GM12878 (cell line): ENCODE data around the gene NCAPD2. TPM values are rescaled to one million over a fixed set of nuclear protein-coding genes. Genes with fewer than 3 reads are reported as not detected.

Experiments
- ATAC-seq: fragments of 200-7000 bp; cut with Tn5 transposase; 3 replicates; pipeline ENCODE4 v1.9.1; 2020; ENCODE audit warnings: mild to moderate bottlenecking, moderate library complexity
- BruUV-seq: library from RNA; stranded (reverse); fragments of 400-500 nt; replicated peaks from 2 replicates; lab custom pipeline; 2021; lab: Mats Ljungman, UMichigan
- CTCF ChIA-PET: fragments of 300-600 bp; sonication (Branson Sonifier 250); formaldehyde crosslinking; extraction: SDS; loops from one replicate; lab custom pipeline; 2021; ENCODE audit warnings: inconsistent platforms; lab: Yijun Ruan, JAX
- POLR2A ChIA-PET: fragments of 350-600 bp; formaldehyde crosslinking; extraction: SDS; loops from one replicate; lab custom pipeline; 2021; ENCODE audit warnings: inconsistent platforms; lab: Charles Lee
- RAD21 ChIA-PET: fragments of 300-600 bp; sonication (Branson Sonifier 250); formaldehyde crosslinking; loops from one replicate; lab custom pipeline; 2023; ENCODE audit warnings: antibody characterized with exemption; ENCODE audit not compliant: unreplicated experiment; lab: Charles Lee
- SMC1A ChIA-PET: fragments of 300-600 bp; sonication (Branson Sonifier 250); formaldehyde crosslinking; loops from one replicate; lab custom pipeline; 2023; ENCODE audit not compliant: unreplicated experiment, uncharacterized antibody; lab: Charles Lee
- DNase-seq: peaks from one replicate; pipeline ENCODE4 v3.0.0-alpha.2; 2011; ENCODE audit warnings: low read depth, low spot score
- FAIRE-seq: peaks from 3 replicates; lab custom pipeline; 2011; peaks lifted over from hg19 to GRCh38; lab: Jason Lieb, UNC
- H2AFZ ChIP-seq: 2 replicates; pipeline ENCODE4 v1.6.0; 2011; ENCODE audit warnings: low read depth, low read length, control low read depth; ENCODE audit not compliant: control insufficient read depth
- H3K27ac ChIP-seq: 2 replicates; pipeline ENCODE4 v1.5.1; 2011; ENCODE audit warnings: control low read depth; ENCODE audit not compliant: control insufficient read depth, insufficient read depth
- H3K27me3 ChIP-seq, 2 experiments: replicated peaks in 1 of 2; 2 replicates each; pipeline versions ENCODE4 v1.6.0 to v1.6.1; 2011; ENCODE audit warnings: low read length in 1 of 2; ENCODE audit not compliant: control insufficient read depth in 2 of 2, insufficient read depth in 2 of 2
- H3K36me3 ChIP-seq, 2 experiments: 2 replicates each; pipeline ENCODE4 v1.5.1; 2011; ENCODE audit warnings: low read length in 1 of 2; ENCODE audit not compliant: control insufficient read depth in 2 of 2, insufficient read depth in 2 of 2
- H3K4me1 ChIP-seq: 2 replicates; pipeline ENCODE4 v1.6.1; 2011; ENCODE audit warnings: mild to moderate bottlenecking, low read length, moderate library complexity, mixed read lengths; ENCODE audit not compliant: control insufficient read depth, insufficient read depth
- H3K4me2 ChIP-seq: 2 replicates; pipeline ENCODE4 v1.6.0; 2011; ENCODE audit warnings: control low read depth; ENCODE audit not compliant: control insufficient read depth, insufficient read depth
- H3K4me3 ChIP-seq: fragments of 200-600 bp; sonication (generic); 2 replicates; pipeline ENCODE4 v1.5.1; 2016
- H3K79me2 ChIP-seq: 2 replicates; pipeline ENCODE4 v1.6.0; 2011; ENCODE audit warnings: low read length; ENCODE audit not compliant: control insufficient read depth, insufficient read depth
- H3K9ac ChIP-seq: 2 replicates; pipeline ENCODE4 v1.8.0; 2011; ENCODE audit warnings: low read length, control low read depth, mixed read lengths; ENCODE audit not compliant: control insufficient read depth, insufficient read depth
- H3K9me3 ChIP-seq: replicated peaks from 3 replicates; pipeline ENCODE4 v1.5.1; 2011; ENCODE audit warnings: mild to moderate bottlenecking, low read length; ENCODE audit not compliant: control insufficient read depth, insufficient read depth
- H4K20me1 ChIP-seq: 2 replicates; pipeline ENCODE4 v1.6.0; 2011; ENCODE audit not compliant: control insufficient read depth, insufficient read depth
- ASH2L ChIP-seq: fragments of 300-600, 200-600 bp; sonication (generic); IDR thresholded peaks from 2 replicates; pipeline ENCODE4 v1.6.1; 2017; ENCODE audit warnings: low read depth, mild to moderate bottlenecking, borderline replicate concordance
- CHD2 ChIP-seq: IDR thresholded peaks from 2 replicates; pipeline ENCODE4 v1.6.1; 2011; ENCODE audit warnings: low read depth, low read length, improper control_type of control experiment, borderline replicate concordance
- EED ChIP-seq: sonication (generic); IDR thresholded peaks from 2 replicates; pipeline ENCODE4 v1.6.1; 2016; ENCODE audit warnings: antibody characterized with exemption, low read depth
- GABPA ChIP-seq: IDR thresholded peaks from 2 replicates; pipeline ENCODE4 v1.6.1; 2014; ENCODE audit warnings: antibody characterized with exemption, low read depth, mild to moderate bottlenecking, inconsistent platforms
- MTA2 ChIP-seq: fragments of 450-650 bp; IDR thresholded peaks from 2 replicates; pipeline ENCODE4 v1.6.1; 2016; ENCODE audit warnings: low read depth, mild to moderate bottlenecking, moderate library complexity
- ZNF24 ChIP-seq: fragments of 450-650 bp; IDR thresholded peaks from 2 replicates; pipeline ENCODE4 v1.6.1; 2017; ENCODE audit warnings: antibody characterized with exemption, mild to moderate bottlenecking
- WGBS: methylation state at CpG from one replicate; pipeline ENCODE4 v1.1.6; 2016; ENCODE audit warnings: low lambda C conversion rate; ENCODE audit not compliant: insufficient replicate concordance, insufficient coverage; ENCODE audit errors: missing lambda C conversion rate; 5-methylcytosine and 5-hydroxymethylcytosine counted together
- in situ Hi-C: fragments of 300-500 bp; cut with MboI; formaldehyde crosslinking; loops from 9 replicates; pipeline ENCODE4 v1.14.3; 2018; ENCODE audit warnings: mixed read lengths
- intact Hi-C: fragments of 100-400 bp; cut with micrococcal nuclease; formaldehyde crosslinking; loops from one replicate; pipeline ENCODE4 v1.14.2; 2022; ENCODE audit not compliant: unreplicated experiment
- polyA plus RNA-seq, 11 experiments: library from polyadenylated mRNA; depleted of rRNA in 4 of 11; unstranded in 6 of 11; stranded (reverse) in 5 of 11; fragments of >200 nt; fragmentation: Nextera tagmentation in 4 of 11; fragmentation: Illumina TruSeq in 1 of 11; extraction: Ambion mirVana in 4 of 11; extraction: Trizol in 1 of 11; gene quantifications; 1 replicate in 1 of 11; 2 replicates in 10 of 11; pipeline versions ENCODE4 v1.2.1 to v1.2.3, GENCODE V29; 2011 to 2016; ENCODE audit warnings: inconsistent platforms in 2 of 11, missing spikeins in 2 of 11, low read depth in 1 of 11
- total RNA-seq, 4 experiments: library from RNA; depleted of rRNA in 3 of 4; stranded (reverse); fragments of >200 nt in 3 of 4; fragmentation: Illumina TruSeq in 1 of 4; extraction: Trizol in 1 of 4; gene quantifications; 2 replicates each; pipeline versions ENCODE4 v1.2.1 to v1.2.3, GENCODE V29; 2013 to 2021
- TF ChIP-seq, protein P1 (sequence below): fragments of 450-650 bp; IDR thresholded peaks from 2 replicates; pipeline ENCODE4 v1.6.1; 2017; ENCODE audit warnings: mild to moderate bottlenecking, low read depth, inconsistent platforms; ENCODE audit not compliant: poor library complexity, severe bottlenecking

The NCAPD2 gene
- total and polyA plus RNA-seq, 10 of the 15 experiments (the other 5 are each of a cell fraction or from before 2014, with no cell fraction given), result 24.2 to 160 (median 110) TPM

DNA sequence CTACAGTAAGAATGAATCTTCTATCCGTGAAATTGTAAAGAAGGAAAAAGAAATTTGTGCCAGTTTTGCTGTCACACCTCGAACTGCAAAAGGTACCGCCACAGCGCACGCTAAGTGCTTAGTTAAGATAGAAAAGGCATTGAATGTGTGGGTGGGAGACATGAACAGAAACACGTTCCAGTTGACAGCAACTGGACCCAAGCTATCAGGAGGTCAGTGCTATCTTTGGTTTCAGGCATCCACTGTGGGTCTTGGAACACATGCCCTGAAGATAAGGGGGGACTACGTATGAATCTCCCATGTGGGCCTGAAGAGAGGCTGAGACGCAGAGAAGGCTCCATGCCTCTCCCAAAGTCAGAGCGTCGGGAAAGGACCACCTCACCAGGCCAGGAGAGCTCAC, 52.1 kb downstream of the NCAPD2 start:
- peaks cover 10 to 19% of the 10 kb centered on the region in 2 experiments for H3K36me3 ChIP-seq
- no peak overlapping the region for H3K9ac ChIP-seq
- ChIA-PET RAD21 (no interaction called here), SMC1A (no interaction called here)
- no TSS peak for BruUV-seq
- no peaks in the 10 kb centered on the region; the same call in 1 of the 2 replicates for H3K4me1 ChIP-seq
- intact Hi-C loops, result no loop called here
- no peaks in the 10 kb centered on the region for H3K79me2 ChIP-seq
- no peak overlapping the region for H3K27ac ChIP-seq
- DNase-seq, result no peak
- TF ChIP-seq ASH2L (no peak), MTA2 (no peak), CHD2 (no peak), EED (no peak), ZNF24 (no peak), GABPA (no peak)
- TF ChIP-seq, protein P1, sequence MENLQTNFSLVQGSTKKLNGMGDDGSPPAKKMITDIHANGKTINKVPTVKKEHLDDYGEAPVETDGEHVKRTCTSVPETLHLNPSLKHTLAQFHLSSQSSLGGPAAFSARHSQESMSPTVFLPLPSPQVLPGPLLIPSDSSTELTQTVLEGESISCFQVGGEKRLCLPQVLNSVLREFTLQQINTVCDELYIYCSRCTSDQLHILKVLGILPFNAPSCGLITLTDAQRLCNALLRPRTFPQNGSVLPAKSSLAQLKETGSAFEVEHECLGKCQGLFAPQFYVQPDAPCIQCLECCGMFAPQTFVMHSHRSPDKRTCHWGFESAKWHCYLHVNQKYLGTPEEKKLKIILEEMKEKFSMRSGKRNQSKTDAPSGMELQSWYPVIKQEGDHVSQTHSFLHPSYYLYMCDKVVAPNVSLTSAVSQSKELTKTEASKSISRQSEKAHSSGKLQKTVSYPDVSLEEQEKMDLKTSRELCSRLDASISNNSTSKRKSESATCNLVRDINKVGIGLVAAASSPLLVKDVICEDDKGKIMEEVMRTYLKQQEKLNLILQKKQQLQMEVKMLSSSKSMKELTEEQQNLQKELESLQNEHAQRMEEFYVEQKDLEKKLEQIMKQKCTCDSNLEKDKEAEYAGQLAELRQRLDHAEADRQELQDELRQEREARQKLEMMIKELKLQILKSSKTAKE, result no peak
- TF ChIP-seq, all 136 proteins: peak for 0
- in situ Hi-C loops, result no loop called here
- no peaks in the 10 kb centered on the region for H3K9me3 ChIP-seq
- H3K4me3 ChIP-seq, result no peak overlapping the region
- no peak overlapping the region for H3K4me2 ChIP-seq
- CTCF ChIA-PET, result interaction anchor here (1.4 kb wide), 1 partner anchor 7 kb away, joined by 3 read pairs; no protein-coding TSS in a partner anchor
- no peaks in the 10 kb centered on the region for H4K20me1 ChIP-seq
- 100% methylated on average over 10 of the region's 10 CpGs for WGBS
- ATAC-seq, result no peak
- FAIRE-seq, result no peak
- H2AFZ ChIP-seq, result no peak overlapping the region
- POLR2A ChIA-PET, result no interaction called here
- no peaks in the 10 kb centered on the region for H3K27me3 ChIP-seq
